ENCODE measurements around the gene SPOCK3. TPM values are rescaled to one million over a fixed set of nuclear protein-coding genes. Genes with fewer than 3 reads are reported as not detected.

The SPOCK3 gene
- total RNA-seq, 4 donors from 2014 or later = not detected

DNA sequence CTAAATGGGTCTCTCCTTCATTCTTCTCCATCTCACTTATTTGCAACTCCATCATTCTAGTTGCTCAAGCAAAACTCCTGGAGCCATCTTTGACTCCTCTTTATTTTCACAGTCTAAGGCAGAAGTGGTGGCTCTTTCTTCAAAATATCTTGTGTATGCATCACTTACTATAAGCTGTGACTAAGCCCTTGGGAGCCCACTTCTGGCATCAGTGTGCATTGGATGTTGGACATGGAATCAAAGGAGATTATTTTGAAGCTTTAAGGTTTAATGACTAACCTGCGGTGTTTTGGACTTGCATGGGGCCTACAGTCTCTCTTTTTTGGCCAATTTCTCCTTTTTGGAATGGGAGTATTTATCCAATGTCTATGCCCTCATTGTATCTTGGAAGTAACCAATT, 276.8 kb downstream of the SPOCK3 start:
- TF ChIP-seq, protein P1, sequence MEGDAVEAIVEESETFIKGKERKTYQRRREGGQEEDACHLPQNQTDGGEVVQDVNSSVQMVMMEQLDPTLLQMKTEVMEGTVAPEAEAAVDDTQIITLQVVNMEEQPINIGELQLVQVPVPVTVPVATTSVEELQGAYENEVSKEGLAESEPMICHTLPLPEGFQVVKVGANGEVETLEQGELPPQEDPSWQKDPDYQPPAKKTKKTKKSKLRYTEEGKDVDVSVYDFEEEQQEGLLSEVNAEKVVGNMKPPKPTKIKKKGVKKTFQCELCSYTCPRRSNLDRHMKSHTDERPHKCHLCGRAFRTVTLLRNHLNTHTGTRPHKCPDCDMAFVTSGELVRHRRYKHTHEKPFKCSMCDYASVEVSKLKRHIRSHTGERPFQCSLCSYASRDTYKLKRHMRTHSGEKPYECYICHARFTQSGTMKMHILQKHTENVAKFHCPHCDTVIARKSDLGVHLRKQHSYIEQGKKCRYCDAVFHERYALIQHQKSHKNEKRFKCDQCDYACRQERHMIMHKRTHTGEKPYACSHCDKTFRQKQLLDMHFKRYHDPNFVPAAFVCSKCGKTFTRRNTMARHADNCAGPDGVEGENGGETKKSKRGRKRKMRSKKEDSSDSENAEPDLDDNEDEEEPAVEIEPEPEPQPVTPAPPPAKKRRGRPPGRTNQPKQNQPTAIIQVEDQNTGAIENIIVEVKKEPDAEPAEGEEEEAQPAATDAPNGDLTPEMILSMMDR (IDR thresholded peaks at IDR 0.05) = no peak
- TF ChIP-seq POLR2A (IDR thresholded peaks at IDR 0.05) = no peak
- intact Hi-C loops (cut with DNase I; ENCODE audit: low total_unique reads) = no loop called here
- H3K4me3 ChIP-seq (ENCODE audit: low read depth, poor library complexity, severe bottlenecking) = no peak overlapping the region
- 86 to 90% methylated on average over 1 of the region's 1 CpG for WGBS, 2 donors
- DNase-seq (ENCODE audit: low spot score in 2 of 2) = no peak

DNA sequence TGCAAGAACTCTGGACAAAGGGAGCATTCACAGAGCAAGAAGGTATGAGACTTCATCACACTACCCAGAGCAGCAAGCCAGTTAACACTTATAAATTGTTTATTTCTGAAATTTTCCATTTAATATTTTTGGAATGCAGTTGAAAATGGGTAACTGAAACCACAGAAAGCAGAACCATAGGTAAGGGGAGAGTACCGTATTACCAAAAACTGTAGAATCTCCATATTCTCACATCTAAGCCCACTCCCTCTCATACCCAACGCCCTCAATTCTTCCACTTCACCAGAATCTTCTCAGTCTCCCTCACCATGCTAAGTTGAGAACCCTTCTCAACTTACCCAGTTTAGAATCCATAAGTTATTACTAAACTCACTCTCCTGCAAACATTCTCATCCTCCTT, 277.8 kb downstream of the SPOCK3 start:
- TF ChIP-seq POLR2A (IDR thresholded peaks at IDR 0.05) = no peak
- TF ChIP-seq, protein P1 (IDR thresholded peaks at IDR 0.05) = no peak
- intact Hi-C loops (cut with DNase I; ENCODE audit: low total_unique reads) = loop anchor here (1.0 kb wide), 1 partner anchor 8 kb away; no protein-coding TSS in a partner anchor
- DNase-seq (ENCODE audit: low spot score in 2 of 2) = no peak
- 76 to 77% methylated on average over 2 of the region's 2 CpGs for WGBS, 2 donors
- no peak overlapping the region for H3K4me3 ChIP-seq (ENCODE audit: low read depth, poor library complexity, severe bottlenecking)

DNA sequence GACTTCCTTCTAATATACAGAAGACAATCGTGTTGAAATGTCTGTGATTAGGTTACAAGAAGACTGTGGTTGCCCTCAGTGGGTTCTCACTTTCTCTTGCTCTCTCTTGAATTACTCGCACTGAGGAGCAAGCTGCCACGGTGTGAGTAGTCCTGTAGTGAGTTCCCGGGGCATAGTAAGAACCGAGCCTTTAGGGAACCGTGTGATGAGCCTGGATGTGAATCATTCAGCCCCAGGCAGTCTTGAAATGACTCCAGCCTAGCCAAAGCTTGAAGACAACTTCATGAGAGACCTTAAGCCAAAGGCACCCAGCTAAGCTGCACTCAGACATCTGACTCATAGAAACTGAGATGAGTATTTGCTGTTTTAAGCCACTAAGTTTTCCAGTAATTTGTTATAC, 292.7 kb downstream of the SPOCK3 start:
- TF ChIP-seq, protein P1 (IDR thresholded peaks at IDR 0.05) = no peak
- no peak for TF ChIP-seq POLR2A (IDR thresholded peaks at IDR 0.05)
- DNase-seq (ENCODE audit: low spot score in 2 of 2) = no peak
- no peak overlapping the region for H3K4me3 ChIP-seq (ENCODE audit: low read depth, poor library complexity, severe bottlenecking)
- WGBS, 2 donors = 64 to 67% methylated on average over 6 of the region's 6 CpGs
- intact Hi-C loops (cut with DNase I; ENCODE audit: low total_unique reads) = no loop called here

DNA sequence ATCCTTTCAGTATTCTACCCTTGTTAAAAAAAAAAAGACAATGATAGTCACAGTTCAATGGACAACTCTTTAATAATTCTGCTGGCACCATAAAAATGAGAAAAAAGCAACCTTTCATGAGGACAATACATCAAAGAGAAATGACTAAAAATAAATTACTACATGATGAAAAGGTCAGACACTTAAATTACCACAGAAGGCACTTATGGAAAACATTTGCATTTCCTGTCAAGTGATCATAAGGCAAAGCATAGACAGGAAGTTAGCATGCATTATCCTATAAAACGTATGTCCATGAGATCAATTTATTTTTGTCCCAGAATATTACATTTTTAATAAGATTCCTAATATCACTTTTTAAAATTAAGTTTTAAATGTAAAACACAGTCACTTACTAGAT, 303.8 kb downstream of the SPOCK3 start:
- 19 to 46% methylated on average over 1 of the region's 1 CpG for WGBS, 2 donors
- intact Hi-C loops (cut with DNase I; ENCODE audit: low total_unique reads) = no loop called here
- TF ChIP-seq POLR2A (IDR thresholded peaks at IDR 0.05) = no peak
- TF ChIP-seq, protein P1 (IDR thresholded peaks at IDR 0.05) = no peak
- no peak overlapping the region for H3K4me3 ChIP-seq (ENCODE audit: low read depth, poor library complexity, severe bottlenecking)
- DNase-seq (ENCODE audit: low spot score in 2 of 2) = no peak

DNA sequence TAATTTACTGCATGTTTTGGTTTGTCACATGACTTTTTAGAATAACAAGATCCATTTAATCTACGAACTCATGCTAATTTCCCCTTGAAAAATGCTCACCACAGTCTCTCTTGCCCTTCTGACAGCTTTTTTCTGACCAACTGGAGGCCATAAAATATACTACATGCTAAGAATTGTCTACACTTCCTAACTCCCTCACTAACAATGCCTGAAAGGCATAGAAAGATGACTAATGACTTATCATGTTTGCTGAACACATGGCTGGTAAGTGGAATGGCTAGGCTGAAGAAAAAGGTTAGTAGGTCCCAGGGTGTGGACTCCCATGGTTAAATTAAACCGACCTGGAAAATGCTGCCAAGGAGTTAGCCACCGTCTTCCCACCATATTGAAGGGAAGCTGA, 309.9 kb downstream of the SPOCK3 start:
- TF ChIP-seq, protein P1 (IDR thresholded peaks at IDR 0.05) = no peak
- TF ChIP-seq POLR2A (IDR thresholded peaks at IDR 0.05) = no peak
- intact Hi-C loops (cut with DNase I; ENCODE audit: low total_unique reads) = no loop called here
- 61 to 67% methylated on average over 3 of the region's 3 CpGs for WGBS, 2 donors
- DNase-seq (ENCODE audit: low spot score in 2 of 2) = no peak
- no peak overlapping the region for H3K4me3 ChIP-seq (ENCODE audit: low read depth, poor library complexity, severe bottlenecking)

DNA sequence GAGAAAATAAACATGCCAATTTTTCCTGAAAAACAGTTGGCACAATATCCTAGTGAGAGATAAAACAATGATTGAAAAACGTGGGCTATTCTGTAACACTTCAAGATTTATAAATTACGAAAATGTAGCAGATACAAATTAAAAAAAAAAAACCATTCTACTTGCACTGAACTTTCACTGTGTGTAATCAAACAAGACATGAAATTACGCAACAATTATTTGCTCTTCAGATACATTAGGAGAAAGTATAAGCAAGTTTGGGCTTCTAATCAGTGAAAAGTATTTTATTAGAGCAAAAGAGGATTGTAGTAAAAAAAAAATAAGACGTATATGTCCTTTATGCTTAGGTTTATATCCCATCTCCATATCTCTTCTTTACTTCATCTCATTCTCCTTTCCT, 320.4 kb downstream of the SPOCK3 start:
- no peak for DNase-seq (ENCODE audit: low spot score in 2 of 2)
- H3K4me3 ChIP-seq (ENCODE audit: low read depth, poor library complexity, severe bottlenecking) = no peak overlapping the region
- TF ChIP-seq, protein P1 (IDR thresholded peaks at IDR 0.05) = no peak
- no peak for TF ChIP-seq POLR2A (IDR thresholded peaks at IDR 0.05)
- intact Hi-C loops (cut with DNase I; ENCODE audit: low total_unique reads) = no loop called here
- WGBS, 2 donors = 66 to 79% methylated on average over 4 of the region's 4 CpGs
